NOMO-1 (cell line): ENCODE measurements around the gene PCSK2.

Experiments used
- DNase-seq, 2 experiments: peaks; one replicate each; lab custom pipeline; 2025; ENCODE audit not compliant: unreplicated experiment in 2 of 2; lab: John Stamatoyannopoulos, UW

The PCSK2 gene

DNA sequence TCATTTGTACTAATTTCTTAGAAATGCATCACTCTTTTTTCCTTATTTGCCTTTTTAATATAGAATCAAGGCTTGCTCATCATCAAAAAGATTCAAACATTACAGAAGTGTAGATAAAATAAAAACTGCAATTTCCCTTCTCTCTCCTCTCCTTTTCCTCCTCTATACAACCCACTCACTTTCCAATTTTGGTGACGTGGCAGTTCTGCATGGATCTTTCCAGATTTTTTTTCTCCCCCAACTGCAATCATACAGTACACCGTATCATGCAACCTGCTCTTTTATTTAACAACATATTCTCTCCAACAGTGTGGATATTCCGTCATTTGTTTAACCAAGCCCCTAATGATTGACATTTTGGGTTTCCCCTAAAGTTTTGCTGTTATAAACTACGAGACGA, 163.8 kb downstream of the PCSK2 start:
- DNase-seq, result no peak

DNA sequence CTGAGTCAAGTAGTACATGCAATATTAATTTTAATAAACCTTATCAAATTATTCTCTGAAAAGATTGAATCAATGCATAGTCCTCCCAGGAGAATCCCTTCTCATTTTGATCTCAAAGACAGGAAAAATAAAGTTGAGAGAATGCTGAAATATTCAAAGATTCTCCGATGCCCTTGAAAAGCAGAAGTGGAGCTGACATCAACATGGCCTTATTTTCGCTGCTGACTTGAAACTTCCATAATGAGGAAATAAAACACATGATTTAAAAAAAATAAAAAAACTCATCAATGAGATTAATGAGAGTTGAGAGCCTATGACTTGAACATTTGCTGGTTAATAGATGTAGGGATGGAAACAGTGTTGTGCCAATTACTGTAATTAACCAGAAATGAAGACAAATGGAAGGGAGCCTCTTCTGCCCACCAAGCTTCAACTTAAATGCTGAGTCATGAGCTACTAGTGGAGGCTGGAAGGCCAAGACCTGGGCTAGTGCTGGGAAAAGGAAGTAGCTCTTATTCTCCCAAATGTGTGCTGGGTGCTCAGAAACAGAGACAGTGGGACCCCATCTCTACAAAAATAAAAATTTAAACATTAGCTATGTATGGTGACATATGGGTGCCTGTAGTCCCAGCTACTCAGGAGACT, 164.4 kb downstream of the PCSK2 start:
- peak in 1 of 2 experiments; percentile 16 for DNase-seq

DNA sequence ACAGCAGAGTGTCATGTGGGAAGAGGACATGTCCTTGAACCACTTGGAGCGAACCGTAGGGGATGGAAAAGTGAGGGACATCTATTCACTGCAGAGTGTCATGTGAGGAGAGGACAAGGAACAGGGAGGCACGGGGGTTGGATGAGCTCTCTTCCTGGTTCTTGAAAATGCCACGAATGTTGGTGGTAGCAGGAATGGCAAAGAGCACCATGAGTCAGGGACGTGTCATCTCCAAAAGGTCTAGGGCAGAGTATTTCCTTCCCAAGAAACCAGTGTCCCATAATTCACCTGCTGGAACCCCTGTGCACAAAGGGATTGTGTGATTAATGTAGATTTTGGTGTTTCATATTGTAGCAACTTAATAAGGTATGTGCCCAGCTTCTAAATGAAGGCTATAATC, 167.6 kb downstream of the PCSK2 start:
- no peak for DNase-seq

DNA sequence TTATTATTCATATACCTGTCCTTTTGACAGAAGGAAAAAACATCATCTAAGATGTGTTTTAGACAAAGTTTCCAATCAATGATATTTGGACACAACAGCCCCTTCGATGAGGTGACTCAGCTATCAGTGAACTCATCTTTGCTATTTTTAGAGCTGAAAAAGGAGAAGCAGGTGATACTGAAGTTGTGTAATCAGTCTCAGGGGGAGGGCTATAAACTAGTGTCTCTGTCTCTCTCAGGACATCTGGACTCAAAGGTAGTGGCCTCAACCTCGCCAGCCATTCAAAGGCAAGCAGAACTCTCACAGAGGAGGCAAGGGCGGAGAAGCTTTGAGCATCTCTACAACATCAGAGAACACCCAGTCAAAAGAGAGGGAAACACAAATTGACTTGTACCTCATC, 168.9 kb downstream of the PCSK2 start:
- DNase-seq, result no peak

DNA sequence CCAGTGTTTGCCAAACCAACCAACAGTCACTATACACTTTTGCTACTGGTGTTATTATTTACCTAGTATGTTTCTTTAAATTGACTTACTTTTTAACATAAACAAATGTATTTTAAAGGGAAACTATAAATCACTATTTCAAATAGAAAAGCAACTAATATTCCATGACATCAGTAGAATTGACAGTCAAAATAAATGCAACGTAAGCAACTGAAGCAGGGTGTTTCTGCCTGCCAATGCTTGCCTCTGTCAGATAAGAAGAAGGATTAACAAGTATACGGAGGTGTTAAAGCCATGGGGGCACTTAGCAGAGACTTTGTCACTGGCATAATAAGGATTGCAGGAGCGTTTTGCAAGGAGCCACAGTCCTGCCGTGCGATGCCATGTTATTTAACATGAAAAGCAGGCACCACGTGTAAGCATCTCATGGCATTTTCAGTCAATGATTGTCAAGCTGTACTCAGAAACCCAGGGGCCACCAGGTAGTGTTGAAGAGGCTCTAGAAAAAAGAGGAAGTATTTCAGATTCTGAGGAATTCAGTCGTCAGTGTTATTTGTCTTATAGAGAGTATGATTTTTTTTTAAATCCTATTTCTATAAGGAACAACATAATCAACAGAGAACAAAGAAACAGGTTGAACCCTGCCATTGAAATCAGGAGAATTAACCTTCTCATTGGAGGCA, 172.6 kb downstream of the PCSK2 start:
- no peak for DNase-seq

DNA sequence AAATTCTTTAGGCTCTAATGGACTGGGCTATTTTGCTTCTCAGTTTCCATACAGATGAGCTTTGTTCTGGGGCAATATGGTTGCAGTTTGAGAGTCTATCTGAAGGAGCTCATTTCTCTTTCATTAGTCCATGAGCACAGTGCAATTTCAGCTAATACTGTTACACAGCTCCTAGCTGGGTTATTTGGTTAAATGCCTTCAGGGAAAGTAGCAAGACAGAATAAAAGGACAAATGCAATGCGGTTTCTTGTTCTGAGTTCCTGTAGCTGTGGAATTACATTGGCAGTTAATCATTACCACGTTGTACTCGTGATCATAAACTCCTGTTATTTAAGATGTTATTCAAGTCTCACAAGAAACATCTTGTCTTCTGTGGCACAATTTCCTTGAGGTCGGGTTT, 176.6 kb downstream of the PCSK2 start:
- no peak for DNase-seq

DNA sequence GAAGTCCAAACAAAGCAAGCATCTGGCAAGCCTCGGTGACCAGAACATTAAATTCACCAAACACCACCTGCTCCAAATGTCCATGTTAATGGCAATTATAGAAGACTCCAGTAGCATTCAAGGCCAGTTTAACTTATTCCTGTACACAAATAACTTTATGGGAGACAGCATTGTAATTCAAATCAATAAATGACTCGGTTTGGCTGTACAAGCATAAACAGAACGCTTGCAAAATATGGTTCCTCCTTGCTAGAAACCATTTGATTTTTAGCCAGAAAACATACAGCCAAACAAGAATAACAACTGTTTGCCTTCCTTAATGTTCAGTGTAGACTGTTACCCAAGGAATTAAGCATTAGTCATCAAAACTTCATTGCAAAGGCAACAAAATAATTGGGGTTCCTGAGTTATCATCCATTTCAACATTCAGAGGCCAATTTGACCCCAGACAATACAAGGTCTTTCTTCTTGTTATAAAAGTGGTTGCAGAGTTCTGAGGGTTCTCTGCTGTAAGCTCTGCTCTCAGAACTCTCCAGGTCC, 179.3 kb downstream of the PCSK2 start:
- DNase-seq, result no peak

DNA sequence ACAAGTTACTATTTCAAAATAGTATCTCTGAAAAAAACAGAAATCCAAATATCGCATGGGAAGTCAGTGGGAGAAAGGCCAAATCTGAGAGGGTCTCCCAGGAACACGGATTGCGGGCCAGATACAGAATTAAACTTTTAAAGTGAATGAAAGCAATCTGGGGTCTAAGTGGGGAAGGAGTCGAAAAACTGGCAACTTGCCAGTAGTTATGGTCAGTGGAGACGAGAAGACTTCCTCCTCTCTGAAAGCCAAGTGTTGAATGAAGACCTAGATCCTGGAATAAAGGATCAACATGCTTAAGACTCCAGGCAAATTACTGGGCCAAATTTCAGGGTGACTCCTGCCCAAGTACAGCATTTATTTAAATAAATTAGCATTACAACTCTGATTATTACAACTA, 180.7 kb downstream of the PCSK2 start:
- no peak for DNase-seq

DNA sequence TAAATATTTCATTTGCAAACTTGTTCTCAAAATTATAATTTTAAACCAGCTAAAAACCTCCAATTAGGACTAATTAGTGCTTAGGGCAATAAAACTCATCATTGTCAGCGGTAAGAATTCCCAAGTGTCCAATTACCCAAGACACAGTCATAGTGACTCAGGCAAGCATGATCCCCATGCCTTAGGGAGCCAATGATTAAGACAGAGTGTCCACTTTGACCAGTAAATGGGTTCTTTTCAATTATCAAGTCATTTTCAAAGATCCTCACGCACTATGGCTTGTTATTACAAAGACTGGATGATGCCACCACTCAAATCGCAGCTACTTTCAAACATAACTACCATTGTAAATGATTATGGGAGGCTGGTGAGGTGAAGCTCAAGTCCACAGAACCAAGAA, 190.4 kb downstream of the PCSK2 start:
- DNase-seq, result no peak

DNA sequence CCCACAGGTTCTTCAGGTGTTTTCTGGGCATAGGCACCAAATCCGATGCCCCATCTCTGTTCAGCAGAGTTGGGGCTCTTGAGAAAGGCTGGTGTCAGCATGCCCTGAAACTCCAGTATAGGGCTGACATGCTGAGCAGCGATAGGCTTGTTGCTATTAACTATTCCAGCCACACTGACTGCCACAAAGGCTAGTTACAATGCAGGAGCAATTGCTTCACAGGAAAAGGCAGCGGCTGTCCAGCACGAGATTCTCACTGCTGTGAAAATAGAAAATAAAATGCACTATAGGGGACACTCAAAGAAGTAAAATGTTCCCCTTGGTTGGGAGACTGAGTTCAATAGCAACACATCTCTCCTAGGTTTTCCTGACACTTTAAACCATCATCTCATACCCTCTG, 191.9 kb downstream of the PCSK2 start:
- no peak for DNase-seq

DNA sequence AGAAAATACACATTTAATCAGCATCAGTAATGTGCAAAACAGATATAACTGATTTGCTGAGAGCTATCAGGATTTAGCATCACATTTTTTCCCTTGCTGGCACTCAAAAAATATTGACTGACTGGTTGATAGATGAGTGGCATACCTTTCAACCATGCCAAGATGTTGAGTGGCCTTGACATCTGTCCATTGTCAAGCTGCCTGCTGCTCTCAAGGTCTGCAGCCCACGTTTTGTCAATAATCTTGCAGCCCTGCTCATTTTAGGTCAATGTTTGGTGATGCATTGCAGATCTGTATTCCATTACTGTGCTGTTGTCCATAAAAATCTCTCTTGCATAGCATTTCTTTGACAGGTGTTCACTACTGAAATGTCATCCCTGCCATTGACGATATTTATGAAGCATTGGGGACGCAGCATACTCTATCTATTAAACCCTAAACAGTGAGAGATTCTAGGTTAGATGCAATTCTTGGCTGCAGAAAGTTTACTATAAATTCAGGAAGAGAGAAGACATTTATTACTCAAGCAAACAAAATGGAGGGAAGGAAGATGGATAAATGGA, 192.7 kb downstream of the PCSK2 start:
- DNase-seq, result no peak

DNA sequence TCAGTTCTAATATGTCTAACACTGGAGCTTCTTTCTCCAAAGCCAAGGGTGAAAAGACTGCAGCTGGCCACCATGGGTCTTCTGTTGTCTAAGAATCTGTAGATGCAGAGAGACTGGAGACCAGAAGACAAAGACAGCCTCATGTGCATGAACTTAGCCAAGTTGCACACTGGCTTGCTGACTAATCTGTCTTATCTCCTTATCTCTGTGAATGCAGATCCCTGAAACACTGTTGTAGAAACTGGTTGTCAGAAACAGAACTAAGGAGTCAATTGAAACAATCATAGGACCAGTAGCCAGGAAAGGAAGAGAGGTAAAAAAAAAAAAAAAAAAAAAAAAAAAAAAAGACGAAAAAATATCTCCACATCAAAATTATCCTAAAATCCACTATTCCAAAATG, 194.7 kb downstream of the PCSK2 start:
- no peak for DNase-seq

DNA sequence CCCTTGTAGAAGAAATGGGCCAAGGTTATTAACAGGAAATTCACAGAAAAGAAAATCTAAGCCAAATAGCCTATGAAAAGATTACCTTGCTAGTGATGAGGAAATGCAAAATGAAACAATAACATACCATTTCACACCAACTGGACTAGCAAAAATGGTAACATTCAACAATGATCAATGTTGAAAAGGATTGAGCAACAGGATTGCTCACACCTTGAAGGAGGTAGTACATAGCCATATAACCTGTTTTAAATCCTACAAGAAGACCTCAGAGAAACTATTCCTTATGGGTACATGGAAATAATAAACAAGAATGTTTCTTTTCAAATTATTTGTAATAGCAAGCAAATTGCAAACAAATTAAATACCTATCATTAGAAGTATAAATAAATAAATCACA, 196.9 kb downstream of the PCSK2 start:
- no peak for DNase-seq

DNA sequence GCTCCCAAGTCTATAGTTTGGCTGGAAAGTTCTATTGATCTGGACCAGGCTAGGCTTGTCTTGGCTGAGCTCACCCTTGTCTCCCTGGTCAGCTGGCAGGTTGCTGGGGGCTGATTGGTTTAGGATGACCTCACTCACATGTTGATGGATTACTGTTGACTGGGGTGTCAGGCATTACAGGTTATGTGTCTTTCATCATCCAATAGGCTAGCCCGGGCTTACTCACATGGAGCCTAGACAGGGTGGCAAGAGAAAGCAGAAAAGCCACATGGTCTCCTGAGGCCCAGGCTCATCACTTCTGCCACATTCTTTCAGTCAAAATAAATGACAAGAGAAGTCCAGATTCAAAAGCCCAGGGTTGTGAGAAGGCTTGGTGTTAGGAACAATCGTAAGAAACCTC, 200.8 kb downstream of the PCSK2 start:
- DNase-seq, result no peak

DNA sequence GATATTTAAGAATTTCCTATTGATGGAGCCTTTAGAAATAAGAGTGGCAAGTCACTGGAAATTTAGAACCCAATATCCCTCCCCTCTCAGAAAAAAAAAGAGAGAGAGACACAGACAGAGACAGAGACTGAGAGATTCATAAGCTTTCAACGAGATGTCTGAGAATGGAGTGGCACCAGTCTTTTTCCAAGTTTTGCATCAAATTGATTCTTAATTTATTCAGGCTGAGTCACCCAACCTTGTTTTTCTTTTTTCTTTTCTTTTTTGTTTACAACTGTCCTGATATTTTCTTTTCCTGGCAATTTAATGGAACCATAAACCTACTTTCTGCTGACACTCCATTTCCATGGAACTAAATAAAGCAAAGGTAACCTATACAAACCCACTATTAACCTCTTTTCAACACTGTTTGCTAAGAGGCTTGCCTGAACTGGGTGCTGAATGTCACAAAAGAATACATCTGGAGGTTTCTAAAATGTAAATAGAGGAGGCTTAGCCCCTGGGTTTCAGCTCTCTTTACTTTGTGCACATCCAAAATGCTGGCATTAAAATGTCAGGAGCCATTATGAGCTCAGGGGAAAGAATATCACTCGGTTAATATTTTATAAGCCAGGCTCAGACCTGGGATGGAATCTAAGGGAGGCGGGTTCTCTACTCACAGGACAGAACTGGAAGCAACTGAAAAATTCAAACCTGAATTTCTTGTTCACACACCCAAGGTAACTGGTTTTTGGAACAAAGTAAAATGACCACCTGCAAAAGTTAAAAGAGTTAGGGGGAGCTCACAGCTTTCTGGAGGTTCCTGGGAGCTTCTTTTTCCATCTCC, 203.5 kb downstream of the PCSK2 start:
- DNase-seq, result no peak

DNA sequence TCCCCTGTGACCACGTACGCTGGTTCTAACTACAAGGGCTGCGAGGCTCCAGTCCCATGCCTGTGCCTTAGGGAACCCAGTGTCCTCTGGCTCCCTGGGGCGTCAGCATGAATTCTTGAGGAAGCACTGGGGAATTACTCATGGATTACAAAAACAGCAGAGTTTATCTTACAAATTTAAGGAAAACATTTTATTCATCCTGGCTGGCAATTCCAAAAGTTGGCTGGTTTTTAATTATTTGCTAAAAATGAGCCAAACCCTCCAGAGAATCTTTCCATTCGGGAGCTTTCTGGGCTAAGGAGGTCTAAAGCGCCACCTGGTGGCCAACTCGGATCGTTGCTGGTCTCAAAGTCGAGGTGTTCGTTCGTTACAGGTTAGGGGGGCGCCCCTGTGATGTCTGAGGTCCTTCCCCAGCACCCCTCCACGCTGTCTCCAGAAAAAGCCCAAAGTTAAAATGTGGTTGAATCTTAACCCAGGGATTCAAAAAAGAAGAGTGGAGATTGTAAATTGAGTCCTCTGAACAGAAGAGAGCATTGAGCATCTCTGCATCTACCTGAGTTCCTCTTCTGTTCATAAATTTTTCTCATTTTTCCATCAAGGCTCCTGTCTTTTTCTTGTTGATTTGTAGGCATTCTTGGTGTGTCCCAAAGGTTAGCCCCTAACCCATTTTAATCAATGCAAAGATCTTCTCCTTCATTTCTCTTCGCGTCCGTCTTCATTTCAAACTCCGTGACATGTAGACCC, 205.0 kb downstream of the PCSK2 start:
- peak in 1 of 2 experiments; percentile 9 for DNase-seq

DNA sequence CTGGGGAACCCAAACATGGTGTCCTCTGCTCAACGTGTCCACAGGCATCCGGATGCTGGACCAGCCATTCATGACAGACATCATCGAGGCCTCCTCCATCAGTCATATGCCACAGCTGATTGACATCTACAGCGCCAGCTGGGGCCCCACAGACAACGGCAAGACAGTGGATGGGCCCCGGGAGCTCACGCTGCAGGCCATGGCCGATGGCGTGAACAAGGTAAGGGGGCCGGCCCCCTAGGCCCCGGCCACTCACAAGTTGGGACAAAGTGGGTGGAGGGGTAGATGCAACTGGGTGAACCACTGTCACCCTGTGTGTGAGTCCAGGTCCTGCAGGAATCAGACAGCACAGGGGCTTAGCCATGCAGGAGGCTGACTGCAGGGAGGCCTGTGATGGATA, 209.8 kb downstream of the PCSK2 start:
- DNase-seq, result no peak

DNA sequence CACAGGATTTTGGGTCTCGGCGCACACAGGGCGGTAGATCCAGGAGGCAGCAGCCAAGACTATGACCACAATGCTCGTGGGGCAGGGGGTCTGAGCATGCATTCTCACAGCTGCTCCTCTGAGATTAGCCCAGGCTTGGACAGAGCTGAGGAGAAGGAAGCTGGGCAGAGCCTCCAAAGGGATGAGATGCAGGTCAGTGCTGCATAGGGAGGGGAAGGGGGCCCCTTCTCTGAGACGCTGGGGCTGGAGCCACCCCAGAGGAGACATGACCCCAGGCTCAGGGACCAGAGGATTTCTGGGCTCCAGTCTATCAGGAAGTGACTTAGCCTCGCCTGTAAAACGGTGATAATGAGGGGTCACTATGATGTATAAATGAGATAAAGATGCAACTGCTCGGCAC, 210.4 kb downstream of the PCSK2 start:
- no peak for DNase-seq

DNA sequence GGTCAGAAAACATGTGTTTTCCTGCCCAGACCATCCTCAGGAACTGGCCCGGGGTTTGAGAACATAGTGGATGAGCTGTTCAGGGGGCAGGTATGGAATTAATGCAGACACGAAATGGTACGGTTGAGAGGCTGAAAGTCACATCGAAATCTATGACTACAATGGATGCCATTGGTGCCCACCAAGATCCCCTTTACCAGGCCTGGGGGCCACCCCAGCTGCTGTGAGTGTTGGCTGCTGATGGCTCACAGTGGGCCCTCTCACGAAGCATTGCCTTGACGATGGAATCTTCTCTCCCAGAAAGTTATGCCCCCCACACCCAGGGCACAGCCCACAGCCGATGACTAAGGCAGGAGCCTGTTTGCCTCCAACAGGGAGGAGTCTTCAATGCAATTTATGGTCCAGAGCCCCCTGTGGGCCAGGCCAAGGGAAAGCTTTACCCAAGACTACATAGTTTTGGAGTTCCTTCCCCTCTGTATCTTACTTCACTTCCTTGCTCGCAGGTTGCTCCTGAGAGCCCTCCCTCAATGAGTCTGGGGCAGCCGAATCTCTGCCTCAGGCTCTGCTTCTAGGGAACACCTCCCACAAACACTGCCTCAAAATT, 211.7 kb downstream of the PCSK2 start:
- DNase-seq, result no peak

DNA sequence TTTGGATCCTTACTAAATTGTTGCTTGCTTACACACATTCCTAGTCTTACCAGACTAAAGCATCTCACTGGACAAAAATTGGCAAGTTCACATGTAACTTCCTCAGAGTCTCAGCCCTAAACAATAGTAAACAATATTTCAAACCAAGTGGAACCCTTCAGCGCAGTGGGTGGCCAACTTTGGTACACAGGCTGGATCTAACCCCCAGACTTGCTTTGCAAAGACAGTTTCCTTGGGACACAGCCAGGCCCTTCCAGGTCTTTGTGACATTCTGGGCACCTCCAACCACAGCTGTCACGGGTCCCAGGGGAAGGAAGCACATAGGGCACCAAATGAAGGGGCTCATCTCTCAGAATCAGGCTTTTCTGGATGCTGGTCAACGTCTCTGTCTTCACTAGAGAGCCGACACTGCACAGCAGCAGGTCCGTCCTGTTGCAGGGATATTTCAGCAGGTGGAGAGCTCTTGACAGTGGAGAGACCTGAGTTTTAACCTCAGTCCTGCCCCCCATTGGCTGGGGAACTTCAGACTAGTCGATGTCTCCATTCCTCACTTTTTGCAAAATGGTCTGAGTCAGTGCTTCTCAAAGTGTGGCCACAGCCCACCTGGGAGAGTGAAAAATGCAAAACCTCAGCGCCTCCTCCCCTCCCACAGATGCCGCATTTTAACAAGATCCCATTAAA, 212.9 kb downstream of the PCSK2 start:
- DNase-seq, result no peak
